Karpas-422 (cell line): ENCODE data around the gene NLGN4Y. TPM values are rescaled to one million over a fixed set of nuclear protein-coding genes. Genes with fewer than 3 reads are reported as not detected.

Experiments
- DNase-seq: peaks from one replicate; pipeline ENCODE4 v3.0.0-alpha.2; 2015
- H2AFZ ChIP-seq: fragments of 200-600 bp; sonication (generic); 2 replicates; pipeline ENCODE4 v1.6.1; 2014; ENCODE audit warnings: antibody characterized with exemption, low read length, mixed read lengths
- H3K27ac ChIP-seq: fragments of 200-600 bp; sonication (generic); 2 replicates; pipeline ENCODE4 v1.5.1; 2014; ENCODE audit warnings: mild to moderate bottlenecking, low read length, moderate library complexity
- H3K27me3 ChIP-seq: fragments of 200-600 bp; sonication (generic); 2 replicates; pipeline ENCODE4 v1.6.1; 2014; ENCODE audit warnings: low read length, mixed read lengths
- H3K36me3 ChIP-seq: fragments of 200-600 bp; sonication (generic); 2 replicates; pipeline ENCODE4 v1.6.1; 2014; ENCODE audit warnings: low read length, mixed read lengths; ENCODE audit not compliant: insufficient read depth
- H3K4me1 ChIP-seq: fragments of 200-600 bp; sonication (generic); 2 replicates; pipeline ENCODE4 v1.6.1; 2014; ENCODE audit warnings: mild to moderate bottlenecking, low read length, mixed read lengths
- H3K4me2 ChIP-seq: fragments of 200-600 bp; sonication (generic); 2 replicates; pipeline ENCODE4 v1.6.1; 2014; ENCODE audit warnings: low read length, low read depth, mild to moderate bottlenecking; ENCODE audit not compliant: poor library complexity, severe bottlenecking
- H3K4me3 ChIP-seq: fragments of 200-600 bp; sonication (generic); 2 replicates; pipeline ENCODE4 v1.5.1; 2014; ENCODE audit warnings: mild to moderate bottlenecking, antibody characterized with exemption, low read length, mixed read lengths
- H3K79me2 ChIP-seq: fragments of 200-600 bp; sonication (generic); 2 replicates; pipeline ENCODE4 v1.6.1; 2014; ENCODE audit warnings: mild to moderate bottlenecking, low read length, mixed read lengths
- H3K9ac ChIP-seq: fragments of 200-600 bp; sonication (generic); 2 replicates; pipeline ENCODE4 v1.6.0; 2014; ENCODE audit warnings: low read length
- H3K9me2 ChIP-seq: fragments of 200-600 bp; sonication (generic), shearing (Covaris generic); replicated peaks from 2 replicates; pipeline ENCODE4 v1.6.0; 2014; ENCODE audit warnings: mild to moderate bottlenecking, low read length, moderate library complexity; ENCODE audit not compliant: insufficient read depth
- H3K9me3 ChIP-seq: fragments of 300-700, 200-600 bp; sonication (generic); 2 replicates; pipeline ENCODE4 v1.6.1; 2014; ENCODE audit warnings: low read length, mixed read lengths
- H4K20me1 ChIP-seq: fragments of 200-600 bp; sonication (generic); 2 replicates; pipeline ENCODE4 v1.6.1; 2014; ENCODE audit warnings: mild to moderate bottlenecking, antibody characterized with exemption, low read length, low read depth; ENCODE audit not compliant: insufficient read depth
- total RNA-seq: library from RNA; depleted of rRNA; stranded (reverse); fragments of >200 nt; shearing (Covaris generic); gene quantifications from 2 replicates; pipeline ENCODE4 v1.2.3, GENCODE V29; 2014; ENCODE audit warnings: low replicate concordance

NLGN4Y gene
- total RNA-seq, 1 experiment from 2014 or later: not detected

DNA sequence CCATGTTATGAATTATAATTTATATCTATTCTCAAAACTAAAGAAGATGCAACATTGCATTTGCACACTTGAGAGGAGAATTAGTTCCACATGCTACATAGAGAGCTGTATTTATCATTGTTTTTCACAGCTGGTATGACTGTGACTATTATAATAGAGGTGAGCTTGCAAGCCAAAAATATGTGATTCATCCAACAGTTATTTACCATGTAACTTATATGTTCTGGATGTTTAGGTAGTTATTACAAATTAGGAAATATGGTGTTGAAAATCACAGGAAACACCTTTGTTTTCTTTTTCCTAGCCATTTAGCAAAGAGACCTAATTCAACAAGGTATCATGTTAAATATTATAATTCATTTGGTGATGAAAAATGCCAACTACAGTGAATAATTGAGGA is 183.8 kb downstream of the NLGN4Y start:
- no peaks in the 10 kb centered on the region for H4K20me1 ChIP-seq
- H3K4me2 ChIP-seq: no peak overlapping the region
- DNase-seq: no peak
- no peaks in the 10 kb centered on the region for H3K79me2 ChIP-seq
- H3K9ac ChIP-seq: no peak overlapping the region
- no peak overlapping the region for H3K27ac ChIP-seq
- H3K36me3 ChIP-seq: no peaks in the 10 kb centered on the region
- H3K4me1 ChIP-seq: no peaks in the 10 kb centered on the region
- no peak overlapping the region for H3K4me3 ChIP-seq
- H2AFZ ChIP-seq: no peak overlapping the region
- no peaks in the 10 kb centered on the region for H3K9me3 ChIP-seq
- H3K27me3 ChIP-seq: no peaks in the 10 kb centered on the region
- no peaks in the 10 kb centered on the region for H3K9me2 ChIP-seq

GRCh38 chrY:14741596-14741995 is 217.3 kb downstream of the NLGN4Y start:
- Histone ChIP-seq H3K9ac (no peak overlapping the region), H3K4me1 (no peaks in the 10 kb centered on the region), H3K79me2 (no peaks in the 10 kb centered on the region)

GRCh38 chrY:14748329-14748728 is 224.0 kb downstream of the NLGN4Y start:
- H3K9me3 ChIP-seq: no peaks in the 10 kb centered on the region
- no peak overlapping the region for H3K4me3 ChIP-seq
- H4K20me1 ChIP-seq: no peaks in the 10 kb centered on the region
- H3K27me3 ChIP-seq: no peaks in the 10 kb centered on the region
- H2AFZ ChIP-seq: no peak overlapping the region
- H3K27ac ChIP-seq: no peak overlapping the region
- H3K4me1 ChIP-seq: no peaks in the 10 kb centered on the region
- H3K36me3 ChIP-seq: no peaks in the 10 kb centered on the region
- no peak for DNase-seq
- H3K4me2 ChIP-seq: no peak overlapping the region
- H3K79me2 ChIP-seq: no peaks in the 10 kb centered on the region
- H3K9ac ChIP-seq: no peak overlapping the region
- H3K9me2 ChIP-seq: no peaks in the 10 kb centered on the region

More at GRCh38 chrY:14741596-14741995, 217.3 kb downstream of the NLGN4Y start:
- Histone ChIP-seq H2AFZ (no peak overlapping the region), H3K4me2 (no peak overlapping the region), H3K27ac (no peak overlapping the region), H3K36me3 (no peaks in the 10 kb centered on the region), H3K27me3 (no peaks in the 10 kb centered on the region), H4K20me1 (no peaks in the 10 kb centered on the region), H3K4me3 (no peak overlapping the region), H3K9me3 (no peaks in the 10 kb centered on the region), H3K9me2 (no peaks in the 10 kb centered on the region)
- DNase-seq: no peak

DNA sequence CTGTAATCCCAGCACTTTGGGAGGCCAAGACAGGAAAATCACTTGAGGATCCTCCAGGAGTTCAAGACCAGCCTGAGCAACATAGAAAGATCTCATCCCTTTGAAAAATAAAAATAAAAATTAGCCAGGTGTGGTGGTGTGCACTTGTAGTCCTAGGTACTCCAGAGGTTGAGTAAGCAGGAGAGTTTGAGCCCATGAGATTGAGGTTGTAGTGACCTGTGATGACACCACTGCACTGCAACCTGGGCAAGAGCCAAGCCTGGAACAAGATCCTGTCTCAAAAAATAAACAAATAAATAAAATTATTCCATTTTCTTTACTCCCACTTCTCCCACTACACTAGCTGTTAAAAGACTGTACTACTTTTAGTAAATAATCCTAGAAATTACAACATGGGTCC is 231.2 kb downstream of the NLGN4Y start:
- no peaks in the 10 kb centered on the region for H3K79me2 ChIP-seq
- no peaks in the 10 kb centered on the region for H3K36me3 ChIP-seq
- DNase-seq: no peak
- no peaks in the 10 kb centered on the region for H3K27me3 ChIP-seq
- H3K9me2 ChIP-seq: no peaks in the 10 kb centered on the region
- H3K4me2 ChIP-seq: no peak overlapping the region
- no peaks in the 10 kb centered on the region for H4K20me1 ChIP-seq
- H3K4me3 ChIP-seq: no peak overlapping the region
- H3K9me3 ChIP-seq: no peaks in the 10 kb centered on the region
- no peak overlapping the region for H3K9ac ChIP-seq
- H3K27ac ChIP-seq: no peak overlapping the region
- H2AFZ ChIP-seq: no peak overlapping the region
- H3K4me1 ChIP-seq: no peaks in the 10 kb centered on the region

GRCh38 chrY:14762903-14763302 is 238.6 kb downstream of the NLGN4Y start:
- Histone ChIP-seq H3K27ac (no peak overlapping the region), H3K4me3 (no peak overlapping the region), H2AFZ (no peak overlapping the region), H3K9me2 (no peaks in the 10 kb centered on the region), H3K27me3 (no peaks in the 10 kb centered on the region), H3K9me3 (no peaks in the 10 kb centered on the region), H3K79me2 (no peaks in the 10 kb centered on the region), H4K20me1 (no peaks in the 10 kb centered on the region), H3K9ac (no peak overlapping the region), H3K4me1 (no peaks in the 10 kb centered on the region), H3K36me3 (no peaks in the 10 kb centered on the region), H3K4me2 (no peak overlapping the region)
- DNase-seq: no peak

GRCh38 chrY:14763600-14763999 is 239.3 kb downstream of the NLGN4Y start:
- DNase-seq: no peak
- no peaks in the 10 kb centered on the region for H3K9me3 ChIP-seq
- no peaks in the 10 kb centered on the region for H3K79me2 ChIP-seq
- H3K27me3 ChIP-seq: no peaks in the 10 kb centered on the region
- no peaks in the 10 kb centered on the region for H3K4me1 ChIP-seq
- H3K4me3 ChIP-seq: no peak overlapping the region
- H3K27ac ChIP-seq: no peak overlapping the region
- H2AFZ ChIP-seq: no peak overlapping the region
- H4K20me1 ChIP-seq: no peaks in the 10 kb centered on the region
- no peaks in the 10 kb centered on the region for H3K9me2 ChIP-seq
- H3K9ac ChIP-seq: no peak overlapping the region
- no peaks in the 10 kb centered on the region for H3K36me3 ChIP-seq
- H3K4me2 ChIP-seq: no peak overlapping the region

DNA sequence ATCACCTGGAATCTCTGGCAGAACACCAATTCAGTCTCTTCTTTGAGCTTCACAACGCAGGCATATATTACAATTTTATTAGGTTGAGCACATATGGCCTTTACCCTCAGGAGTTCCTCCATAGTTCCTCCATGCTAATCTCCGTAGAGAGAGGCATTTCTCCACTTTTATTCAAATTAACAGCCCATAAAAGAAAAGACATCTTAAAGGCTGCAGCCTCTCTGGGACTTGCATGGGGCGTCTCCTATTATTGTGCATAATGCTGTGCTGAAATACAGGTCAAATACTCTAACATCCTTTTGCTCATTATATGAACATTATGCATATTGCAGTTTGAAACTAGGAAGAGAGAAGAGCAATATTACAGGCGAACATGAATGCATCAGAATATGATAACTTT is 253.9 kb downstream of the NLGN4Y start:
- Histone ChIP-seq H3K9me3 (no peaks in the 10 kb centered on the region), H3K36me3 (no peaks in the 10 kb centered on the region), H3K27ac (no peak overlapping the region), H4K20me1 (no peaks in the 10 kb centered on the region), H3K4me2 (no peak overlapping the region), H3K4me3 (no peak overlapping the region), H3K79me2 (no peaks in the 10 kb centered on the region), H3K9me2 (no peaks in the 10 kb centered on the region), H3K9ac (no peak overlapping the region), H3K4me1 (no peaks in the 10 kb centered on the region), H3K27me3 (no peaks in the 10 kb centered on the region), H2AFZ (no peak overlapping the region)
- no peak for DNase-seq

GRCh38 chrY:14793104-14793503 is 268.8 kb downstream of the NLGN4Y start:
- Histone ChIP-seq H3K27me3 (no peaks in the 10 kb centered on the region), H3K9ac (no peak overlapping the region), H3K27ac (no peak overlapping the region), H3K9me3 (no peaks in the 10 kb centered on the region), H4K20me1 (no peaks in the 10 kb centered on the region), H3K36me3 (no peaks in the 10 kb centered on the region), H3K4me1 (no peaks in the 10 kb centered on the region), H3K4me3 (no peak overlapping the region), H3K79me2 (no peaks in the 10 kb centered on the region), H3K4me2 (no peak overlapping the region), H3K9me2 (no peaks in the 10 kb centered on the region), H2AFZ (no peak overlapping the region)
- DNase-seq: no peak

GRCh38 chrY:14793674-14794073 is 269.3 kb downstream of the NLGN4Y start:
- H3K36me3 ChIP-seq: no peaks in the 10 kb centered on the region
- H3K9ac ChIP-seq: no peak overlapping the region
- no peak overlapping the region for H2AFZ ChIP-seq
- no peak overlapping the region for H3K4me2 ChIP-seq
- no peaks in the 10 kb centered on the region for H3K9me3 ChIP-seq
- no peak overlapping the region for H3K27ac ChIP-seq
- no peaks in the 10 kb centered on the region for H3K79me2 ChIP-seq
- no peaks in the 10 kb centered on the region for H3K4me1 ChIP-seq
- H3K9me2 ChIP-seq: no peaks in the 10 kb centered on the region
- no peaks in the 10 kb centered on the region for H4K20me1 ChIP-seq
- no peak for DNase-seq
- no peak overlapping the region for H3K4me3 ChIP-seq
- no peaks in the 10 kb centered on the region for H3K27me3 ChIP-seq
